GM21529 (cell line): ENCODE measurements around the gene PCDH15.
"Not testable (repeated sequence)": the region's sequence is repeated elsewhere in the genome, so short reads cannot be mapped to it uniquely, and the experiment has no call there.

ENCODE experiments used
- ATAC-seq: cut with Tn5 transposase; IDR thresholded peaks from one replicate; pipeline ENCODE4 v1.9.1; 2021; ENCODE audit not compliant: unreplicated experiment

The PCDH15 gene

GRCh38 chr10:54002077-54002476, 799.0 kb downstream of the PCDH15 start:
- ATAC-seq: no peak

- ATAC-seq: no peak
Measured at GRCh38 chr10:53997953-53998352, 803.1 kb downstream of the PCDH15 start.

DNA sequence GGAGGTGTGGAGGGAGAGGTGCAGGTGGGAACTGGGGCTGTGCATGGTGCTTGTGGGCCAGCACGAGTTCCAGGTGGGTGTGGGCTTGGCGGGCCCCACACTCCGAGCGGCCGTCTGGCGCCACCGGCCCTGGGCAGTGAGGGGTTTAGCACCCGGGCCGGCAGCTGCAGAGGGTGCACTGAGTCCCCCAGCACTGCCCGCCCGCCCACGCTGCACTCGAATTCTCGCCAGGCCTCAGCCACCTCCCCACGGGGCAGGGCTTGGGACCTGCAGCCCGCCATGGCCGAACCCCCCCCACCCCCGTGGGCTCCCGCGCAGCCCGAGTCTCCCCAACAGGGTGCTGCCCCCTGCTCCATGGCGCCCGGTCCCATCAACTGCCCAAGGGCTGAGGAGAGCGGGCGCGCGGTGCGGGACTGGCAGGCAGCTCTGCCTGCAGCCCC, 810.2 kb downstream of the PCDH15 start:
- ATAC-seq: no peak

DNA sequence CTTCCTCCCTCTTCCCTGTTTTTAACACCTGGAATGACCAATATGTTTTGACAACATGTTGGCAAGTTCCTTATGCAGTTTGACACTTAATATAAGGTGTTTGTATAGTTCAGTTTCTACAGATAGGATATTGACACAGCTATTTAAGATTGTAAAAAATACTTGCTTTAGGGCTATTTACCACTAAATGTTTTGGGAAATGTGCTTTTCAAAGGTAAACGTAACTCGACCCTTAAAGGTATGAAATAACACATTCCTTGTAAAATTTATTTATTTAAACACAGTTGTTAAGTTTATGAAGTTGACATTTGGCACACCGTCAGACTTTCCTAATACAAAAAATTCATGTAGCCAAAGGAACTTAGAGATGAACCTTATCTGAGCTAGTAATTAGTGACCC, 817.6 kb downstream of the PCDH15 start:
- no peak for ATAC-seq

DNA sequence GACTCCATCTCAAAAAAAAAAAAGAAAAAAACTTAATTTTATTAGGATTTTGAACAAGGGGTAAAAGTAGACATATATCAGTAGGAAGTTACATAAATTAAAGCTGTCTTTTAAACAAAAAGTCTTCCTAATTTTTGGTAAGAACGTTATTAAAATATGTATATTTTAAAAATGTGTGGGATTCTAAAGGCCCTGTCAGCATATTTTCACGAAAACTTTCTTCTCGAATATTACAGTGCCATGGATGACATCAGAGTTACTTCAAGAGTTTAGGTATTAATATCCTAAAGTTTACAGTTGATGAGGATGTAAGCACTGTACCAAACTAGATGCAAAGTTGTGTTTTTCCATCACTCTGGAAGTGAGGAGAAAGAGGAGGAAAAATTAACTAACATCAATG, 820.8 kb downstream of the PCDH15 start:
- ATAC-seq: no peak

GRCh38 chr10:53978301-53978700, 822.7 kb downstream of the PCDH15 start:
- ATAC-seq: no peak

DNA sequence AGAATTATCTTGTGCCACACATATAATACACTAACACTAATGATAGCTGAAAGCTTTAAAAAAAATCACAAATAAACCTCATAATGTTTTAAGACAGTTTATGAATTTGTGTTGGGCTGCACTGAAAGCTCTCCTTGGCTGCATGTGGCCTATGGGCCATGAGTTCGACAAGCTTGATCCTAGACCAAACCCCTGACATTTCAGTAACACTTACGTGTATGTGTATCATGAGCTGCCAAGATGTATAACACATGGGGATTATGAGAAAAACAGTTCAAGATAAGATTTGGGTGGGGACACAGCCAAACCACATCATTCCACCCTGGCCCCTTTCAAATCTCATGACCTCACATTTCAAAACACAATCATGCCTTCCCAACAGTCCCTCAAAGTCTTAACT, 823.8 kb downstream of the PCDH15 start:
- no peak for ATAC-seq

- no peak for ATAC-seq
Measured at GRCh38 chr10:53957401-53957800, 843.6 kb downstream of the PCDH15 start.

DNA sequence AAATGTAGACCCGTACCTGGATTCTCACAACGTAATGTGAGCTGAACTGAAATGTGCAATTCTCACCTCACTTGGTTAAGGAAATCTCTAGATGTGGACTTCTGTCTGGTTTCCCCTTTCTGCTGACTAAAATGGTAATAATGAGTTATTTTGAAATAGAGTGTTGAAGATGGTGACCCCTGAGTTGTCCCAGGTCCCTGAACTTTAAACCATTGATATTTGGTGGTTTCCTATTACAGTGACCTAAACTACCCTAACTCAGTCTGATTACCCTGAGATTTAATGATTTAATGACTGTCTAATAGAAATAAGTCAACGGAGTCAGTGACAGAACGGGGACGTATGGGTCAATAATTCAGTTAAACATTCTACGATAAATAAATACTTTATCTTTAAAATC, 845.9 kb downstream of the PCDH15 start:
- ATAC-seq: no peak

GRCh38 chr10:53952698-53953630, 848.1 kb downstream of the PCDH15 start:
- ATAC-seq: no peak

DNA sequence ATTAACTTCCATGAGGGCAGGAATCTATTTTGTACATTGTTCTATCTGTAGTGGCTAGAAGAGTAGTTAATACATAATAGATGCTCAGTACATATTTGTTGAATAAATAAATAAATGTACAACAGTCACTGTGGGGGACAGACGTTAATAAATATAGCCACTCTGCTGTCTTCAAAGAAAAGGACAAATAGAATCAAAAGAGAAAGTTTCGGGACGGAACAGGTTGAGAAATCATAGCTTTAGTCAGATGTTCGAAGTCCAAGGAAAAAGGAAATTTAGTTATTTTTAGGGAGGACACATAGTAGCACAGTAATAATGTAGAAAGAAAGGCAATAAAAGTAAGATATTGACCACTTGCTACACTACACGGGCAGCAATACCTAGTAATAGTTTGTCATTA, 861.4 kb downstream of the PCDH15 start:
- ATAC-seq: no peak

DNA sequence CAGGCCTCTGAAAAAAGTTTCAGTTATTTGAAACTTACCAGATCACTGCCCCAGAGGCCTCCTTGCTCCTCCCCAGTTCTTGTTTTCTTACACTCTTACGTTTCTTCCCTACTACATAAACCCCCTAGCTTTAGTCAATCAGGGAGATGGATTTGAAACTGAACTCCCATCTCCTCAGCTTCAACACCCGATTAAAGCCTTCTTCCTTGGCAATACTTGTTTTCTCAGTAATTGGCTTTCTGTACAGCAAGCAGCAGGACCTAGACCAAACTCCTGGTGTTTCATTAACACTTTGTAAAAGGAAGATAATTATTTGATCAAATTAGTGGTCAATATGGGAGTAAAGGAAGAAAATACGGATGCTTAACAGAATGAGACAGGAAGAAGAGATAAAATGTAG, 870.4 kb downstream of the PCDH15 start:
- no peak for ATAC-seq

GRCh38 chr10:53924051-53924700, 876.9 kb downstream of the PCDH15 start:
- ATAC-seq: not testable (repeated sequence)

DNA sequence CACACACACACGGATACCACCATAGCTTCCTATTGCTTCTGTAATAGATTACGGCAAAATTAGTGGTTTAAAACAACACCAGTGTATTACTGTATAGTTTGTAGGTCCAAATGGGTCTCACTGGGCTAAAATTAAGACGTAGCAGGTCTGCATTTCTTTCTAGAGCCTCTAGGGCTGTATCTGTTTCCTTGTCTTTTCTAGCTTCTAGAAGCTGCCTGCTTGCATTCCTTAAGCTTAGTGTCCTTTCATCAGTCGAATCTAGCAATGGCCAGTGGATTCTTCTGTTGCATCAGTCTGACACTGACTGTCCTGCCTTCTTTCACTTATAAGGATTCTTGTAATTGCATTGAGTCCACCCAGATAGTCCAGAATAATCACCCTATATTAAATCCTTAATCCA, 882.3 kb downstream of the PCDH15 start:
- no peak for ATAC-seq

GRCh38 chr10:53909791-53910190, 891.2 kb downstream of the PCDH15 start:
- ATAC-seq: no peak

DNA sequence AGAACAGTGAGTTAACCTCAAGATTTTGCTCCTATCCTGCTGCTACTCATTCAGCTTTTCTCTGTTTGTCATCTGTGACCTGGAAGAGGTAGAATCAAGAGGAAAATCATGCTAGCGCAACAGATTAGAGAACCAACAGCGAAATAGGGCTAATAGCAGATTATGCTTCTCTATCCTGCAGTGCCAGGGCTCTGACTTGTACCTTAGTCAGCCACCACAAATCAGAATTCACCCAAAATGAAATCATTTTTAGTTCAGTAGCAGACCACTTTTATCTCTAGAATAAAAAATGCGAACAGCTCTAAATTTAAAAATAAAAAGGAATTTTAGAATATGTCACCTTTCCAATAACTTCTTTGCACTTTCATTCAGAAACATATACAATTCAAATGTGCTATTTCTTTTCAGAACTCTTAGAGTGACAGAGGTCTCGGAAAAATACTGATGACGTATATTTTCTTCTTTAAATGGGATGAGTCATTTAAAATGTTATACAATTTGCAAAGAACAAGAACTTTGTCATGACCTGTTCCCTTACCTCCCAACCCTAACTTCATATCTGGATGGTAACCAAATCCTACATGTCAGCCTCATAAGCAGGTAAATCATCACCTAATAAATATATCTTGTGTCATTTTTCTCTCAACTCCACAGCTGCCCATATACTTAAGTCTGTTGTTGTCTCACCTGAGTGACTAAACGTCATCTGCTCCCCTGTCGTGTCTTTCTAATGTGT, 896.4 kb downstream of the PCDH15 start:
- ATAC-seq: no peak

DNA sequence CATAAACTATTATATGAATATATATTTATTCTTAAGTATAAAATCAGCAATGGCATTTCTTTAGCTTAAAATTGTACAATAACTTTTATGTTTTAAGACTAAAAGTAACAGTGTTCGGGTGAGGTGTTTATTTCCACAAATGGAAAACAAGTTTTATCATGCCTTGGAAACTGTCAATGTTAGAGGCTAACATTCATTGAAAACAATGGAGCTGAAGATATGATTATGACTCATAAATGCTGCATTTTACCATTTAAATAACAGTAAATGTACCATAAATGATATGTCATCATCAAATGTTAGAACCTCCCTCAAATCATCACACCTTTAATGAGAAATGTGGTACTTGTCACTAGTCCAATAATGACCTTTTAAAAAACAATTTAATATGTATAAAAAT, 897.3 kb downstream of the PCDH15 start:
- no peak for ATAC-seq

- ATAC-seq: no peak
Measured at GRCh38 chr10:53899463-53900160, 901.4 kb downstream of the PCDH15 start.

DNA sequence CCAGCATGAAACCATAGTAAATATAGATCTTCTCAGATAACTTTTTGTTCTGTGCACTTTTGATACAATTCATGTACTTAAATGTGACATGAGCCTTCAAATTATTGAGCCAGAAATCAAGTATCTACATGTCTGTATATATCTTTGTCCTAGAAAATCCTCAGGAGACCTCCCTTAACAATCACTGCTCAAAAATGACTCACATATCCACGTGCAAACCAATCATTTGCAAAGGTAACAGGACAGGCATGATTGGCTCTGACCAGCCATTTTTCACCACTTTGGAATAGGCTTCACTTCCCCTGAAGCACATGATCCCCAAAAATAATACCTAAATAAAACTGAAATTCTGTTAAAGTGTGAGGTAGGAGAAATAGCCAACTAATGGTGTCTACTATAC, 902.5 kb downstream of the PCDH15 start:
- no peak for ATAC-seq

GRCh38 chr10:53894145-53894544, 906.9 kb downstream of the PCDH15 start:
- ATAC-seq: no peak

DNA sequence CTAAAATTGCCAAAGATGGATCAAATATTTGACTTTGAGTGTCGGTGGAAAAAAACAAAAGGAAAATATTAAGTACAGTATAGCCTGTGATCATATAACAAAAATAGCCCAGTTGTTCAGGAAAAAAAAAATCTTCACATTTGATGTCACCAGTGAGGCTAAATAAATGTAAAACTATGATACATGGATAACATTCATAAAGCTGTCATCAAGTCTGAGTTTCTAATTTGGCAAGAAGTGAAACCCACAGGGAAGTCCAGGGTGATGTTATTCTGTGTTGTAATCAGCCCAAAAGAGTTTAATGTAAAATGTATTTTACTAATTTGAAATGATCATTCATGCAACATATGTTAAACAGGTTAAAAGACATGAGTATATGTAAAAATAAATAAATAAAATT, 908.0 kb downstream of the PCDH15 start:
- ATAC-seq: no peak
